Left renal pelvis (tissue), 4 donors: Measurements from ENCODE around the gene NEMP1. TPM values are rescaled to one million over a fixed set of nuclear protein-coding genes. Genes with fewer than 3 reads are reported as not detected.
"Not testable (repeated sequence)": the region's sequence is repeated elsewhere in the genome, so short reads cannot be mapped to it uniquely, and the experiment has no call there.

ENCODE experiments used
- DNase-seq, 4 donors: peaks; one replicate each; pipeline ENCODE4 v3.0.0-alpha.2; 2013; ENCODE audit warnings: low read depth in 4 of 4, low spot score in 3 of 4
- polyA plus RNA-seq, 4 donors: library from polyadenylated mRNA; unstranded; fragments of 120-200 nt; gene quantifications; one replicate each; pipeline ENCODE4 v1.2.1, GENCODE V29; 2013; ENCODE audit not compliant: insufficient read length in 4 of 4

NEMP1 gene
- polyA plus RNA-seq, 4 donors: 19.6 to 27.0 (median 25.6) TPM

GRCh38 chr12:57031789-57032188 is 46.8 kb downstream of the NEMP1 start:
- DNase-seq: no peak

DNA sequence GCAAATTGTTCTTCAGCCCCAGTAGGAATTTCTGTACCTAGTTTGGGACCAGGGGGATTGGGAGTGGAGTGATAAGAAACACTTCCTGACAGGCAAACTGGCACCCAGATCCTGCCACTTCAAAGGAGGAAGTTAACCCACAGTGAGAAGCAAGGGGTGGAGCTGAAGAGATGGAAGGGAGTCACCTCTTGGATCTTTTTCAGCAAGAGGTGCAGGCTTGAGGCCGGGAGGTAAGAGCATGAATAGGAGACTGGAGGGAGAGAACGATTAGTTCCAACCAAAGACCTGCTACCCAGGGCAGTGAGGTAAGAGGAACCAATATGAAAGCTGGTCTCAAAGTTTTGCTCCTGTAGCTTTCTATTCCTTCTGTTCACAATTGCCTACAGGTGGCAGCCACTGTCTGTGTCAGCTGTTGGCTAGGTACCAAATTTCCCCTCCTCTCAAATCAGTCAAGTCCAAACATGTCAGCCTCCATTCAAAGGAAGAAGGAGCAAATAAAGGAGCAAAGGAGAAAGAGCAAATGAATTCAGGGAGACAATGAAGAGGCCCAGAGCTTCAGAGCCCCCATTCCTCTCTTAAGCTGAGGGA is 47.4 kb downstream of the NEMP1 start:
- no peak for DNase-seq

GRCh38 chr12:57029457-57029856 is 49.1 kb downstream of the NEMP1 start:
- DNase-seq: no peak

- no peak for DNase-seq
These were observed 50.8 kb downstream of the NEMP1 start for GRCh38 chr12:57027805-57028153.

- DNase-seq: no peak
These were observed 51.4 kb downstream of the NEMP1 start for GRCh38 chr12:57027011-57027804.

- DNase-seq: no peak
These were observed 53.4 kb downstream of the NEMP1 start for GRCh38 chr12:57025196-57025595.

DNA sequence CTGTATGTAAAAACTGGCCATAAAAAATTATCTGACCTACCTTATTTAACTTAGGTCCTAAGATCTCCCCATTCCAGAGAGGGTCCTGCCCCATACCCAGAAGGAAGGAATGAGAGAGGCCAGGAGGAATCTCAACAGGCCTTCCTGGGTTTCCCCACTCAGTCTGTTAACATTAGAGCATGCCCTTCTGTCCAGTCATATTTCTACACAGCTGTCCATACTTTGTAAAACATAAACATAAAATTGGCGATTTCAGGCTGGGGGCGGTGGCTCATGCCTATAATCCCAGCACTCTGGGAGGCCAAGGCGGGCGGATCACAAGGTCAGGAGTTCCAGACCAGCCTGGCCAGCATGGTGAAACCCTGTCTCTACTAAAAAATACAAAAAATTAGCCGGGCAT is 56.3 kb downstream of the NEMP1 start:
- not testable (repeated sequence) for DNase-seq

- no peak for DNase-seq
These were observed 58.4 kb downstream of the NEMP1 start for GRCh38 chr12:57019983-57020719.

- DNase-seq: no peak
These were observed 59.7 kb downstream of the NEMP1 start for GRCh38 chr12:57018906-57019305.

GRCh38 chr12:57018353-57018752 is 60.2 kb downstream of the NEMP1 start:
- not testable (repeated sequence) for DNase-seq

DNA sequence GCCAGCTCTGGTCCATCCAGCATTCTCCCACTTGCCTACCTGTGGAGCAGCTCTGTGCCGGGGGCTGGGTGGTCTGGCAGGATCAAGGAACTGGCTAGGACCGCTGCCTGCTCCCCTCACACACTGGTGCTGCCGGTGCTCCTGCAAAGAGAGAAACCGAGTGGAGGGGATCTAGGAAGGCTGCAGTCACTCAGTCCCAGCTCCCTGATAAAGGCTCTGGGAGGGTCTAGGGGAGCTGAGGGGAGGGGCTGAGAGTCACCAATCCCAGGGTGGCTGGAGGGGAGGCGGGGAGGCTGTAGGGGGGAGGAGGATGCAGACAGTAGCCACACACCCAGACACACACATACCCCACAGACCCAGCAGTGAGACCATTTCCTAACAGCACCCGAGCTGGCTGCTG is 62.2 kb downstream of the NEMP1 start, which contains the start of gene TAC3:
Gene TAC3 (minus strand): TSS at position 182 of the 400 bp plus-strand sequence. CDS start 732 bp downstream, outside the sequence.
- no peak for DNase-seq

DNA sequence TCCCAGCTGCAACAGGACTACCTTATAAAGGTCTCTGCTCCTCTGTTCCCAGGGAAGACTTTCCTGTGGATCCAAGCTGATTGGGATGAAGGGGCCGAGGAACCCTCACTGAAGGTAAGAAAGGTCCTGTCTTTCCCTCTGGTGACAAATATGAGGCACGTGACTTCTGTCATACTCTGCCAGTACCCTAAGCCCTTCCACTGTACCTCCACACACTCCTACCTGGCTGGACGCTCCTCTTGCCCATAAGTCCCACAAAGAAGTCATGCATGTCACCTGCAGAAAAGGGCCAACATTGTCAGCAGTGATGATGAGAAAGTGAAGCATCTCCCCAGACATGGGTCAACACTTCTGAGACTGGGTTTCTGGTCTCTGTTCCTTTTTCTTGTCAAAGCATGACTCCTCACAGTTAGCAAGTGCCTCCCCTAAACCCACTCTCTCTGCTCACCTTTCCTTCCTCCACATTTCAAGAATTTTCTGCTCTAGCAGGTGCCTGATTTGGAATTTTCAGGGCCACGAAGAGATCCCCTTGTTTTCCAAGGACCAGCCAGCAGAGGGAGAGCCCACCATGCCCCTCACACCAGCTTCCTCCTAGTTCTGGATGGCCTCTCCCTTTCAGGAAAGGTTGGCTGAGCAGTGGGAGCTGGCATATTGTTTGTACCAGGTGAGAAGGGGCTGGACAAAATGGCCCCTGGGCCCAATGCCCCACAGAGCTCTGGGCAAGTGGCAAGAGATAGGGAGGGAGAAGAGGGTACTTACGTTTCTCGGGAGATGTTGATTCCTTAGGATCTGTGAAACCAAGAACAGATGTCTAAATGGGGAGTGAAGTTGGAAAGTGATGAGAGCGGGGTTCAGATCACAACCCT is 65.8 kb downstream of the NEMP1 start:
- no peak for DNase-seq

DNA sequence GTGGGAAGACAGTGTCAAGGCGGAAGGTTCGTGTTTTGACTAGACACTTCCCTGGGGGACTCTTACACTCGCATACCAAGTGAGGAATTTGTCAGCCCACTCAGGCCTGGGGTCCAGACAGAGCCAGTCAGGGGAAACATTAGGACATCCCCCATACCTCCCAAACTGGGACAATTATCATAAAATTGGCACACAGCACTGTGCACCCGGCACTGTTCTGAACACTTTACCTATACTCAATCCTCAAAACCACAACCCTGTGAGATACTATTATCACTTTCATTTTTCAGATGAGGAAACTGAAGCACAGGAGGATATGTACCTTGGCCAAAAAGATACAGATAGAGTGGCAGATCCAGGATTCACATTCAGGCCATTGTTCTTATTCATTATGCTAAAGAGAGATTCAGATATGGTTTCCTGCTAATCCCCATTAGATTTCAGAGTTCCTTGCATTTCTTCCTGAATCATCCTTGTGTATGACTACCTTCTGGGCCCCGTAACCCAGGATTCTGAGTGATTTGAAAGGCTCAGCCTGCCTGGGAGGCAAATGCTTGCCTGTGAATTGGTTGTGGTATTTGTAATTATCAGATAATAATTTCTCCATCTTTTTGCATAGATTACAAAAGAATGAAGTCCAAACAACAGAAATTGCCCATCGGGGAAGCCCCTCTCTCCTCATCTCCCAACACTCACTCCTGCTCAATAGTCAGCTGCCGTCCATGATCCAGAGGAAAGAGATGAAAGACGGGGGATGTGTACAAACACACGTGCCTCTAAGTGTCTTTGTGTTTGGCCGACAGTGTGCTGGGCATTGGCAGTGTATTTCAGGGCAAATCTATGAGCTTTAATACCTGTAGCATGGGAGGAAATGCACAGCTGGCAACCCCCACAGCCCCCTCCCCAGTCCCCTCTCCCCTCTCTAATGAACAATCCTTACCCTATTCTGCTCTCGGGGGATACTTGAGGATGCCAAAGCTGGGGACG is 66.9 kb downstream of the NEMP1 start:
- DNase-seq: no peak

- DNase-seq: no peak
These were observed 67.9 kb downstream of the NEMP1 start for GRCh38 chr12:57010627-57011247.

DNA sequence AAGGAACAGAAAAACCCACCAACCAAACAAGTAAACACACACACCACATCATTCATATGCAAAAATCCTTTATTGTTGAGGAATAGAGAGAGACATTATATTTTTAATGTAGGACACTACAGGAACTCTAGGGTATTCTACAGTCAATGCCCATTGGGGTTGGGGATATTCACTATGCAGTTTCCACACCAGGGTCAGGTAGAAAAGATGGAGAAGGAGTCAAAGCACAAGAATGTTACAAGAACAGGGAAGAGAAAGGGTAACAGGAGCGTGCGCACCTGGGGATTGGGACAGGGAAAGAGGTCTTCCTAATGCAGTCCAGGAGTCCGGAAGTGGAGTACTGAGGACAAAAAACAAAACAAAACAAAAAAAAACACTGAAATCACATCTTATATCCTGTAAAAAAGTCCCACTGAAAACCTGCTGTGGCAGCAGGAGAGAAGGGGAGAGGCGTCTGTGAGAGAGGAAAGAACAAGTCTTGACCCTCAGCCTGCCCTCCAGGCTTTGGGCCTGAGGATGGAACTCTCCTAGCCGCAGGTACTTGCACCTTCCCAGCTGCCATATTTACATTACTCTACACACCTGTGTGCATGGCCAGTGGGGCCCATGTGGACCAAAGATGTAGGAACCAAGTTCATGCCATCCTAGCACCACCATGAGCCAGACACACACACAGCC is 68.5 kb downstream of the NEMP1 start:
- DNase-seq: no peak

DNA sequence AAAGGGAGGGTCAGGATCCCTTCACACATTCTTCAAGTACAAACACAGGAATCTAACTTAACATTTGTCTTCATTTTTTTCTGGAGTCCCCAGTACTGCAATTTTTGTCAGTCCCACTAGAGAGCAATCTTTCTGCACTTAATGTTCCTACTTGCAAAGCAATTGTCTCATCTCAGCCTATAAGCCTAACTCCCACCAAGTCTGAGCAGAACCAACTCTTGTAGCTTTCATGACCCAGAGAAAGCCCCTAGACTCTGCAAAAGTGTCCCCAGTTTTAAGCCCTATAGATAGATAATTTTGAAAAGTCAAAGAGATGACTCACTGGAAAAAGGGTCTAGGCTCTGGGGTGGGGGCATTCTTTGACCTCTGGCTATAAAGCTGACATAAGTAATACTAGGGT is 70.4 kb downstream of the NEMP1 start:
- DNase-seq: peak in 1 of 4 donors; percentile 47

DNA sequence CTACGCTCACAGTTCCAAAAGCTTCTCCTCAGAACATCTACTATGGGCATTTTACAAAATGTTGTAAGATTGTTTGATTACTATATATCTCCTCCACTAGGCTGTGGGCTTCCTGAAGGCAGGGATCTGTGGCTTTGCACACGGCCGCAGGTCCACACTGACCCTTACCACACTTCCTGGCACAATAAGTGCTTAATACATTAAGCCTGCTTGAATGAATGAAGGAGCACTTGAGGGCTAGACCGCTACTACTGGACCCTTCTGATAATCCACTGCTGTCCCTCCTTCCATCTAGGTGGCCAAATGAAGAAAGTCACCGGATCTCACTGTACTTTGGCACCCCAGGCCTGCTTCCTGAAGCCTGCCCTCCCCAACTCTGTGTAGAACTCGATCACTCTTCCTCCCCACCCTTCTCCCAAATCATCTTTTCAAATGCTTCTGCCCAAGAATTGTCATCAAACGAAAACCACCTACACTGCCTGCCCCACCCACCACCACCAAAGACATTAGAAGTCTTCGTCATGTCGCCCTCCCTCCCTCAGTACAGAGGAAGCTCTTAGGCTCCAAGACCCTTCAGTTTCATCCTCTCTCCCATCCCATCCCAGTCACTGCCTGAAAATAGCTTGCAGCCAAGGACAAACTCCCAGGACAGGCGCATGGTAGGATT is 71.6 kb downstream of the NEMP1 start:
- DNase-seq: no peak
